DOHH2 (cell line): ENCODE results near the gene LHX3.

ENCODE experiments used
- H3F3A ChIP-seq: fragments of 200-600 bp; sonication (generic), shearing (Covaris generic); 2 replicates; pipeline ENCODE4 v1.6.0; 2016; ENCODE audit warnings: antibody characterized with exemption, mild to moderate bottlenecking; ENCODE audit not compliant: control insufficient read depth, insufficient read depth
- H3K27ac ChIP-seq: fragments of 200-600 bp; sonication (generic); 2 replicates; pipeline ENCODE4 v1.5.1; 2014; ENCODE audit warnings: low read depth, mild to moderate bottlenecking, low read length, moderate library complexity
- H3K27me3 ChIP-seq: fragments of 200-600 bp; sonication (generic); 2 replicates; pipeline ENCODE4 v1.6.1; 2014; ENCODE audit warnings: mild to moderate bottlenecking, low read length, mixed read lengths; ENCODE audit not compliant: control insufficient read depth
- H3K36me3 ChIP-seq: fragments of 200-600 bp; sonication (generic); 2 replicates; pipeline ENCODE4 v1.6.1; 2014; ENCODE audit warnings: mild to moderate bottlenecking, low read length, moderate library complexity, mixed read lengths; ENCODE audit not compliant: control insufficient read depth
- H3K4me1 ChIP-seq: fragments of 200-600 bp; sonication (generic); 2 replicates; pipeline ENCODE4 v1.6.1; 2014; ENCODE audit warnings: mild to moderate bottlenecking, low read length, mixed read lengths; ENCODE audit not compliant: control insufficient read depth
- H3K4me2 ChIP-seq: fragments of 200-600 bp; sonication (generic); 2 replicates; pipeline ENCODE4 v1.6.0; 2014; ENCODE audit warnings: mild to moderate bottlenecking, low read length, moderate library complexity
- H3K4me3 ChIP-seq: fragments of 200-600 bp; sonication (generic); 2 replicates; pipeline ENCODE4 v1.5.1; 2014; ENCODE audit warnings: mild to moderate bottlenecking, low read length, mixed read lengths
- H3K79me2 ChIP-seq: fragments of 200-600 bp; sonication (generic); 2 replicates; pipeline ENCODE4 v1.6.1; 2014; ENCODE audit warnings: mild to moderate bottlenecking, low read length, mixed read lengths; ENCODE audit not compliant: control insufficient read depth
- H3K9me2 ChIP-seq: fragments of 200-600 bp; sonication (generic); replicated peaks from 2 replicates; pipeline ENCODE4 v1.6.1; 2014; ENCODE audit warnings: mild to moderate bottlenecking, low read length, mixed read lengths; ENCODE audit not compliant: control insufficient read depth
- H3K9me3 ChIP-seq: fragments of 200-600 bp; sonication (generic); 2 replicates; pipeline ENCODE4 v1.6.1; 2014; ENCODE audit warnings: antibody characterized with exemption, low read length, mixed read lengths; ENCODE audit not compliant: control insufficient read depth, insufficient read depth
- H4K20me1 ChIP-seq: fragments of 200-600 bp; sonication (generic); 2 replicates; pipeline ENCODE4 v1.6.0; 2014; ENCODE audit warnings: low read depth, mild to moderate bottlenecking, antibody characterized with exemption, low read length, moderate library complexity; ENCODE audit not compliant: control insufficient read depth, insufficient read depth
- CTCF ChIP-seq: fragments of 200-600 bp; sonication (generic); IDR thresholded peaks from one replicate; pipeline ENCODE4 v1.5.1; 2014; ENCODE audit warnings: antibody characterized with exemption, mild to moderate bottlenecking, low read depth, low read length; ENCODE audit not compliant: poor library complexity, severe bottlenecking
- EZH2phosphoT487 ChIP-seq: fragments of 200-600 bp; sonication (generic); IDR thresholded peaks from 2 replicates; pipeline ENCODE4 v1.6.1; 2017; ENCODE audit warnings: borderline replicate concordance, mild to moderate bottlenecking, antibody characterized with exemption, low read length, moderate library complexity, mixed read lengths

Gene LHX3

GRCh38 chr9:136179101-136179616 is 25.8 kb downstream of the LHX3 start:
- no peaks in the 10 kb centered on the region for H3F3A ChIP-seq
- TF ChIP-seq EZH2phosphoT487: no peak
- TF ChIP-seq CTCF: no peak
- H3K36me3 ChIP-seq: no peaks in the 10 kb centered on the region
- H3K79me2 ChIP-seq: no peaks in the 10 kb centered on the region
- H4K20me1 ChIP-seq: no peaks in the 10 kb centered on the region
- H3K9me3 ChIP-seq: no peaks in the 10 kb centered on the region
- H3K4me2 ChIP-seq: no peak overlapping the region
- H3K27ac ChIP-seq: no peak overlapping the region
- H3K4me3 ChIP-seq: no peak overlapping the region
- H3K4me1 ChIP-seq: no peaks in the 10 kb centered on the region
- peaks cover 4% of the 10 kb centered on the region; the same call in 1 of the 2 replicates for H3K27me3 ChIP-seq
- no peaks in the 10 kb centered on the region for H3K9me2 ChIP-seq

- no peaks in the 10 kb centered on the region for H3K36me3 ChIP-seq
- H3K9me3 ChIP-seq: no peaks in the 10 kb centered on the region
- no peak overlapping the region for H3K27ac ChIP-seq
Measured at GRCh38 chr9:136178773-136179075, 26.2 kb downstream of the LHX3 start.

GRCh38 chr9:136178061-136178772 is 26.7 kb downstream of the LHX3 start:
- Histone ChIP-seq H3F3A (no peaks in the 10 kb centered on the region), H3K4me3 (no peak overlapping the region), H3K79me2 (no peaks in the 10 kb centered on the region), H3K4me2 (no peak overlapping the region), H3K27ac (no peak overlapping the region), H3K36me3 (no peaks in the 10 kb centered on the region), H3K27me3 (peaks cover 4% of the 10 kb centered on the region; the same call in 1 of the 2 replicates), H3K9me3 (no peaks in the 10 kb centered on the region), H3K4me1 (no peaks in the 10 kb centered on the region), H4K20me1 (no peaks in the 10 kb centered on the region), H3K9me2 (no peaks in the 10 kb centered on the region)
- TF ChIP-seq EZH2phosphoT487 (no peak), CTCF (no peak)

More at GRCh38 chr9:136178773-136179075, 26.2 kb downstream of the LHX3 start:
- Histone ChIP-seq H3K79me2 (no peaks in the 10 kb centered on the region), H3K9me2 (no peaks in the 10 kb centered on the region), H4K20me1 (no peaks in the 10 kb centered on the region), H3F3A (no peaks in the 10 kb centered on the region), H3K4me1 (no peaks in the 10 kb centered on the region), H3K4me3 (no peak overlapping the region), H3K4me2 (no peak overlapping the region), H3K27me3 (peaks cover 4% of the 10 kb centered on the region; the same call in 1 of the 2 replicates)
- TF ChIP-seq CTCF (no peak), EZH2phosphoT487 (no peak)
